ENCODE results near the gene LILRA1. TPM values are rescaled to one million over a fixed set of nuclear protein-coding genes. Genes with fewer than 3 reads are reported as not detected.

The LILRA1 gene
- total RNA-seq, 6 experiments from 2014 or later: 0.62 to 2.7 (median 1.0) TPM

DNA sequence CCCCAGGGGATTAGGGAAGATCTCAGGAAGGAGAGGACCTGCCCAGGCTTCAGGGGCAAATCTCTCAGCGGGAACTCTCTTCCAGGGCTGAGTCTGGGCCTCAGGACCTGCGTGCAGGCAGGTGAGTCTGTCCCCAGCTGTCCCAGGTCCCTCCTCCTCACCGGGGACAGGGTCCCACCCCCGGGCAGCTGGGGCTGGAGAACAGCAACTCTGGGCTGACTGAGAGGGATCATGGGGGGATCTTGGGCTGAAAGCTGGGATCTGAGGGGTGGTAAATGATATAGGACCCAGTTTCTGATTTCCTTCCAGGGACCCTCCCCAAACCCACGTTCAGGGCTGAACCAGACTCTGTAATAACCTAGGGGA is 14.3 kb downstream of the LILRA1 start:
- intact Hi-C loops (cut with DNase I): no loop called here
- WGBS (ENCODE audit: insufficient coverage, low coverage, low lambda C conversion rate, missing lambda C conversion rate): no CpG with 5 or more reads among the region's 5 CpGs

DNA sequence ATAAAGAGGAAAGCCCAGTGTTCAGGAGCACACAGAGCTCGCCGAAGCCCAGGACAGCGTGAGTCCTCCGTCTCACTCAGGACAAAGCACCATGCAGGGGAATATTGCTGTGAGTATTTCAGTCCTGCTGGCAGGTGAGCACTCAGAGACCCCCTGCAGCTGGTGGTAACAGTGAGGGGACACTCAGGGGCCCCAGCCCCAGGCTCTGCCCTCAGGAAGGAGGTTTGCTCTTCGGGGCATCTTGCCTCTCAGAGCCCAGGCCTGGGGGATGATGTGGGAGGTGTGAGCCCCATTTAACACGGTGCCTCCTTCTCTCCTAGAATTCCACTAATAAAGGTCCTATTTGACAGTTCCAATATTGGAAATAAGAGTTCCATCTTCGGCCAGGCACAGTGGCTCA is 14.8 kb downstream of the LILRA1 start:
- no peak overlapping the region for H3K4me3 ChIP-seq
- intact Hi-C loops (cut with DNase I): no loop called here
- H3K27me3 ChIP-seq: no peaks in the 10 kb centered on the region
- no peaks in the 10 kb centered on the region for H3K9me3 ChIP-seq
- 38% methylated on average over 3 of the region's 7 CpGs for WGBS (ENCODE audit: insufficient coverage, low coverage, low lambda C conversion rate, missing lambda C conversion rate)
- ATAC-seq (no peak), DNase-seq (no peak)
- TF ChIP-seq, protein P1, sequence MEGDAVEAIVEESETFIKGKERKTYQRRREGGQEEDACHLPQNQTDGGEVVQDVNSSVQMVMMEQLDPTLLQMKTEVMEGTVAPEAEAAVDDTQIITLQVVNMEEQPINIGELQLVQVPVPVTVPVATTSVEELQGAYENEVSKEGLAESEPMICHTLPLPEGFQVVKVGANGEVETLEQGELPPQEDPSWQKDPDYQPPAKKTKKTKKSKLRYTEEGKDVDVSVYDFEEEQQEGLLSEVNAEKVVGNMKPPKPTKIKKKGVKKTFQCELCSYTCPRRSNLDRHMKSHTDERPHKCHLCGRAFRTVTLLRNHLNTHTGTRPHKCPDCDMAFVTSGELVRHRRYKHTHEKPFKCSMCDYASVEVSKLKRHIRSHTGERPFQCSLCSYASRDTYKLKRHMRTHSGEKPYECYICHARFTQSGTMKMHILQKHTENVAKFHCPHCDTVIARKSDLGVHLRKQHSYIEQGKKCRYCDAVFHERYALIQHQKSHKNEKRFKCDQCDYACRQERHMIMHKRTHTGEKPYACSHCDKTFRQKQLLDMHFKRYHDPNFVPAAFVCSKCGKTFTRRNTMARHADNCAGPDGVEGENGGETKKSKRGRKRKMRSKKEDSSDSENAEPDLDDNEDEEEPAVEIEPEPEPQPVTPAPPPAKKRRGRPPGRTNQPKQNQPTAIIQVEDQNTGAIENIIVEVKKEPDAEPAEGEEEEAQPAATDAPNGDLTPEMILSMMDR (IDR thresholded peaks at IDR 0.05): no peak
- TF ChIP-seq POLR2A (IDR thresholded peaks at IDR 0.05): no peak
- no peak overlapping the region for H3K27ac ChIP-seq
- H3K36me3 ChIP-seq: no peaks in the 10 kb centered on the region
- H3K4me1 ChIP-seq: no peaks in the 10 kb centered on the region

More for the DNA sequence above, 14.3 kb downstream of the LILRA1 start:
- H3K4me3 ChIP-seq: no peak overlapping the region
- ATAC-seq: no peak
- H3K36me3 ChIP-seq: no peaks in the 10 kb centered on the region
- H3K4me1 ChIP-seq: no peaks in the 10 kb centered on the region
- TF ChIP-seq, protein P1 (IDR thresholded peaks at IDR 0.05): no peak
- no peak for TF ChIP-seq POLR2A (IDR thresholded peaks at IDR 0.05)
- H3K9me3 ChIP-seq: no peaks in the 10 kb centered on the region
- no peak overlapping the region for H3K27ac ChIP-seq
- DNase-seq: no peak
- no peaks in the 10 kb centered on the region for H3K27me3 ChIP-seq

DNA sequence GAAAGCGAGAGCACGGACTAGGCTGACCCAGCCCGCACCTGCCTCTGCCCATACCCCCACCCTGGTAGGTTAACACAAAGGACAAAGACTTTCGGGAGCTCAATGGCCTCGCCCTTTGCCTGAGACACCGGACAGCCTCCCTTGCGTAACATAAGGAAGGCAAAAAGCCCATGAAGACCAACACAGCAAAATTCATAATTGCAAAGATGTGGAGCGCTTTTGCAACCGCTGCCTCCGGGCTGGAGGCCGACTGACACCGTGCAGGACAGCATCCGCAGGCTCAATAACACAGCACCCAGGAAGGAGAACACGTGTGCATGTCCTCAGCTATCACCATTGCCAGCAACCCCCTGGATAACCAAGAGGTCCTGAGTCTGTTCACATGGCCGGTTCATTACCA is 15.4 kb downstream of the LILRA1 start:
- Histone ChIP-seq H3K27ac (no peak overlapping the region), H3K4me3 (no peak overlapping the region), H3K27me3 (no peaks in the 10 kb centered on the region), H3K36me3 (no peaks in the 10 kb centered on the region), H3K4me1 (no peaks in the 10 kb centered on the region), H3K9me3 (no peaks in the 10 kb centered on the region)
- WGBS (ENCODE audit: insufficient coverage, low coverage, low lambda C conversion rate, missing lambda C conversion rate): 62% methylated on average over 6 of the region's 15 CpGs
- TF ChIP-seq, protein P1 (IDR thresholded peaks at IDR 0.05): no peak
- no peak for TF ChIP-seq POLR2A (IDR thresholded peaks at IDR 0.05)
- DNase-seq (no peak), ATAC-seq (peak in 1 of 4 donors; percentile 33)
- intact Hi-C loops (cut with DNase I): no loop called here

DNA sequence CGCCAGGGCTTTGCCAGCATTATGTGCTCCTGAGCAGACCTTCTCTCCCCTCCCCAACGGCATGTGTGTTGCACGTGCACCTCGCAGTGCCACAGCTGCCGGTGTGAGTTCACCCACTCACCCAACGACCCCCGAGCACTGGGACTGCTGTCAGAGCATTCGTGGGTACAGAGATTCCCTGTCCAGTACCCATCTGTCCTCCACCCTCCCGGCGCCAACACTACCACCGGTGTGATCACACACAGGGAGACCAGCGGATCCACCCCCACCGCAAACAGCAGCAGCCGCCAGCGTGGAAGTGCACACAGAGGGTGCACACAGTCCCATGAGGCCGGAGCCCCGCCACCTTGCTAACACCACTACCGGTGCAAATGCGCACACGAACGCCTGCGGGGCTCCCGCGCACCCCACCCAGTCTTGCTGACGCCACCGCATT is 15.9 kb downstream of the LILRA1 start:
- Histone ChIP-seq H3K36me3 (no peaks in the 10 kb centered on the region), H3K27me3 (no peaks in the 10 kb centered on the region), H3K4me3 (no peak overlapping the region), H3K9me3 (no peaks in the 10 kb centered on the region), H3K27ac (no peak overlapping the region), H3K4me1 (no peaks in the 10 kb centered on the region)
- DNase-seq (no peak), ATAC-seq (no peak)
- WGBS (ENCODE audit: insufficient coverage, low coverage, low lambda C conversion rate, missing lambda C conversion rate): 78% methylated on average over 4 of the region's 26 CpGs
- intact Hi-C loops (cut with DNase I): no loop called here
- TF ChIP-seq, protein P1 (IDR thresholded peaks at IDR 0.05): no peak
- no peak for TF ChIP-seq POLR2A (IDR thresholded peaks at IDR 0.05)

DNA sequence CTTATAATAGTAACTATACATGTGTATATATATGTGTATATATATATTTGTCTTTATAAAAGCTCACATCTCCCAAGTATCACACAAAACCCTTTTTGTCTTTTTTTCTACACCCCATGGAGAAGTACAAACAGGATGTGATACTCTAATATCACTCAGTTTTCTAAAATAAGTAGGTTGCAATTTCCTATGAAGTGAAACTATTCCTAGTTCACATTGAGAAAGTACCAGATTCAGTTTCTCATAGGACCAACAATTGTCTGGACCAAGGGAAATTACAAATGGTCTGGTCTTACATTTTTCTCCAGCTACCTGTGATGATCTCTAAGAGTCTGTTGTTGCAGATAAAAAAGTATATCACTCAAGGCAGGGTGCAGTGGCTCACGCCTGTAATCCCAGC is 19.0 kb downstream of the LILRA1 start:
- Histone ChIP-seq H3K36me3 (no peaks in the 10 kb centered on the region), H3K27me3 (no peaks in the 10 kb centered on the region), H3K4me3 (no peak overlapping the region), H3K4me1 (no peaks in the 10 kb centered on the region), H3K9me3 (no peaks in the 10 kb centered on the region), H3K27ac (no peak overlapping the region)
- DNase-seq (no peak), ATAC-seq (no peak)
- WGBS (ENCODE audit: insufficient coverage, low coverage, low lambda C conversion rate, missing lambda C conversion rate): 56% methylated on average over 1 of the region's 1 CpG
- TF ChIP-seq, protein P1 (IDR thresholded peaks at IDR 0.05): no peak
- no peak for TF ChIP-seq POLR2A (IDR thresholded peaks at IDR 0.05)
- intact Hi-C loops (cut with DNase I): no loop called here
